Heart right ventricle (tissue), 16 donors: Measurements from ENCODE around the gene DCTD. TPM values are rescaled to one million over a fixed set of nuclear protein-coding genes. Genes with fewer than 3 reads are reported as not detected.

Source experiments
- ATAC-seq, 8 donors: fragments of 200-7000 bp; cut with Tn5 transposase; one replicate each; pipeline ENCODE4 v1.9.1; 2020; ENCODE audit warnings: mild to moderate bottlenecking in 8 of 8, moderate library complexity in 8 of 8, moderate number of reproducible peaks in 1 of 8
- DNase-seq, 2 donors: peaks; one replicate each; pipeline ENCODE4 v3.0.0-alpha.2; 2020
- H3K27ac ChIP-seq, 10 donors: fragments of 200-600 bp; sonication (generic) in 2 of 10; one replicate each; pipeline versions ENCODE4 v1.5.0 to v1.8.0; 2020 to 2022; ENCODE audit warnings: mild to moderate bottlenecking in 3 of 10
- H3K27me3 ChIP-seq, 7 donors: fragments of 200-600 bp; one replicate each; pipeline ENCODE4 v1.8.0; 2021 to 2022; ENCODE audit warnings: mild to moderate bottlenecking in 2 of 7
- H3K36me3 ChIP-seq, 9 donors: fragments of 200-600 bp; sonication (generic) in 1 of 9; one replicate each; pipeline versions ENCODE4 v1.5.0 to v1.8.0; 2020 to 2022; ENCODE audit warnings: mild to moderate bottlenecking in 2 of 9
- H3K4me1 ChIP-seq, 9 donors: fragments of 200-600 bp; sonication (generic) in 1 of 9; one replicate each; pipeline versions ENCODE4 v1.5.0 to v1.8.0; 2020 to 2022; ENCODE audit warnings: mild to moderate bottlenecking in 4 of 9
- H3K4me3 ChIP-seq, 10 donors: fragments of 200-600 bp; sonication (generic) in 2 of 10; one replicate each; pipeline versions ENCODE4 v1.5.0 to v1.8.0; 2020 to 2022; ENCODE audit warnings: mild to moderate bottlenecking in 7 of 10, moderate library complexity in 2 of 10
- H3K9me3 ChIP-seq, 11 donors: fragments of 200-600 bp in 10 of 11; sonication (generic) in 2 of 11; one replicate each; pipeline versions ENCODE4 v1.5.0 to v1.8.0; 2013 to 2022; ENCODE audit warnings: mild to moderate bottlenecking in 2 of 11, control low read depth in 1 of 11, moderate library complexity in 1 of 11
- WGBS, 2 donors: extraction: QIAGEN DNeasy Blood & Tissue Kit; methylation state at CpG; one replicate each; pipeline ENCODE4 v1.1.7; 2013; ENCODE audit warnings: inconsistent platforms in 1 of 2; 5-methylcytosine and 5-hydroxymethylcytosine counted together
- intact Hi-C, 10 donors: fragments of 100-400 bp; cut with DNase I; formaldehyde crosslinking; loops; one replicate each; pipeline versions ENCODE4 v1.11.1 to v1.14.2; 2022
- polyA plus RNA-seq, 2 donors: library from polyadenylated mRNA; stranded (reverse); fragments of 200-250 nt; gene quantifications; one replicate each; pipeline ENCODE4 v1.2.3, GENCODE V29; 2013
- total RNA-seq, 10 donors: library from RNA; stranded (reverse); fragmentation: NEBNext Ultra II Directional in 3 of 10; extraction: Animal tissue kit (Norgen Biotek cat#: 25700) in 3 of 10; gene quantifications; one replicate each; pipeline versions ENCODE4 v1.2.1 to v1.2.4, GENCODE V29; 2021 to 2023
- TF ChIP-seq, protein P1 (sequence below), 9 donors: fragments of 200-600 bp; sonication (generic) in 2 of 9; IDR thresholded peaks; one replicate each; pipeline versions ENCODE4 v1.5.0 to v1.8.0; 2021 to 2022; ENCODE audit warnings: antibody characterized with exemption in 9 of 9, mild to moderate bottlenecking in 5 of 9, moderate library complexity in 1 of 9
- donor health status: Arrhythmogenic right ventricular cardiomyopathy.
- donor health status: ischemic (EF 13 %, LVEDD 7.1; RV severe dilation, severe dysfunction).
- donor health status: healthy with polysubstance abuse.
- donor health status: DM: no; HTN: yes; CAD: no.
- donor health status: DM: no; HTN: no; CAD: no.
- donor health status: ischemic (EF 25% LVEDD 6.9; RV normal size, moderate dysfunction).
- donor health status: ischemic (EF 25% LVEDD 5.7; RV mildly dilated, moderate dysfunction).
- donor health status: healthy.
- donor health status: DM: yes; HTN: yes; CAD: no.
- donor health status: Ischemic cardiomyopathy.
- donor health status: ischemic (EF 35%, LVEDD 5.7; RV mildly dilated, moderate dysfunction).
- donor health status: nonischemic (EF 11% LVEDD 7.7; RV severe dilation, severe dysfunction).
- donor health status: DM: yes; HTN: yes; CAD: no.
- donor health status: PGD.
- donor health status: ischemic (EF 29% LVEDD 5.4; RV normal size, mild dysfunction).
- donor health status: nonischemic (EF 23%, LVEDD 6.1; RV moderate dilation, normal function).

The DCTD gene
- total and polyA plus RNA-seq, 12 donors, result 16.8 to 53.1 (median 38.5) TPM

DNA sequence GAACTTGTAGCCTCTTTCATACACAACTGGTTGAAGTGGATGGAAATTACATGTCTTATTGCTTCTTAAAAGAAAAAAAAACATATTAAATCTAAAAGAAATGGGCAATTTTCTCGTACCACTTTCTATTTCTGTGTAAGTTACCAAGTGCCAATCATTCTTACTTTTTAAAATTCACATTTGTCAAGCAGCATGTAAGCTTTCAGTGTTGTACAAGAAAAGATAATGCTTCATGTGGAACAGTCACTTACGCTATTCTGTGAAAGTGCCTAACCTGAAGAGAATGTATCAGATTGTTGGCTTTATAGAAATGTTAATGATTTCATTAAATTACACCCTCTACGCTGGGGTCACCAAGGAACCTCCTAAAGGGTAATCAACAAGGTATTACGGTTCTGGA lies 4.4 kb upstream of the DCTD start:
- DNase-seq (no peak), ATAC-seq (no peak)
- no peak overlapping the region for H3K4me3 ChIP-seq
- no peaks in the 10 kb centered on the region for H3K9me3 ChIP-seq
- H3K36me3 ChIP-seq, result no peaks in the 10 kb centered on the region
- intact Hi-C loops, result no loop called here
- peaks cover 0 to 18% (median 6%) of the 10 kb centered on the region in 9 donors for H3K4me1 ChIP-seq
- WGBS, 2 donors, result 95% methylated on average over 4 of the region's 4 CpGs
- H3K27me3 ChIP-seq, result peaks cover 0 to 5% (median 2%) of the 10 kb centered on the region in 7 donors
- TF ChIP-seq, protein P1, sequence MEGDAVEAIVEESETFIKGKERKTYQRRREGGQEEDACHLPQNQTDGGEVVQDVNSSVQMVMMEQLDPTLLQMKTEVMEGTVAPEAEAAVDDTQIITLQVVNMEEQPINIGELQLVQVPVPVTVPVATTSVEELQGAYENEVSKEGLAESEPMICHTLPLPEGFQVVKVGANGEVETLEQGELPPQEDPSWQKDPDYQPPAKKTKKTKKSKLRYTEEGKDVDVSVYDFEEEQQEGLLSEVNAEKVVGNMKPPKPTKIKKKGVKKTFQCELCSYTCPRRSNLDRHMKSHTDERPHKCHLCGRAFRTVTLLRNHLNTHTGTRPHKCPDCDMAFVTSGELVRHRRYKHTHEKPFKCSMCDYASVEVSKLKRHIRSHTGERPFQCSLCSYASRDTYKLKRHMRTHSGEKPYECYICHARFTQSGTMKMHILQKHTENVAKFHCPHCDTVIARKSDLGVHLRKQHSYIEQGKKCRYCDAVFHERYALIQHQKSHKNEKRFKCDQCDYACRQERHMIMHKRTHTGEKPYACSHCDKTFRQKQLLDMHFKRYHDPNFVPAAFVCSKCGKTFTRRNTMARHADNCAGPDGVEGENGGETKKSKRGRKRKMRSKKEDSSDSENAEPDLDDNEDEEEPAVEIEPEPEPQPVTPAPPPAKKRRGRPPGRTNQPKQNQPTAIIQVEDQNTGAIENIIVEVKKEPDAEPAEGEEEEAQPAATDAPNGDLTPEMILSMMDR (IDR thresholded peaks at IDR 0.05), result no peak
- H3K27ac ChIP-seq, result no peak overlapping the region

DNA sequence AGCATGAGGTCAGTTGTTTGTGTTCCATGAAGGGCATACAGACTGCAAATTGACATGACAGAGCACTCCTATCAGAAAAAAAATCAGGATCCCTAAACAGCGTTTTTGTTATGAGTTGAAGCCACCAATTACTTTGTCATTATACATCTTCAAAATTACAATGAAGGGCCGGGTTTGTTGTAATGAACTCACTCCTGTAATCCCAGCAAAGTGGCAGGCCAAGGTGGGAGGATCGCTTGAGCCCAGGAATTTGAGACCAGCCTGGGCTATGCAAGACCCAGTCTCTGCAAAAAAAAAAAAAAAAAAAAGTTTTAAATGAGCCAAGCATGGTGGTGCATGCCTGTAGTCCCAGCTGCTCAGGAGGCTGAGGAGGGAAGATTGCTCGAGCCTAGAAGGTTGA lies 3.5 kb upstream of the DCTD start:
- ATAC-seq, result no peak
- H3K36me3 ChIP-seq, result no peaks in the 10 kb centered on the region
- no peak overlapping the region for H3K27ac ChIP-seq
- H3K9me3 ChIP-seq, result no peaks in the 10 kb centered on the region
- DNase-seq, result no peak
- H3K27me3 ChIP-seq, result peaks cover 0 to 3% (median 0%) of the 10 kb centered on the region in 7 donors
- TF ChIP-seq, protein P1 (IDR thresholded peaks at IDR 0.05), result no peak
- H3K4me1 ChIP-seq, result peaks cover 0 to 25% (median 15%) of the 10 kb centered on the region in 9 donors
- H3K4me3 ChIP-seq, result no peak overlapping the region
- intact Hi-C loops, result no loop called here
- whole genome bisulfite sequencing, 2 donors, result 90 to 93% methylated on average over 4 of the region's 4 CpGs

DNA sequence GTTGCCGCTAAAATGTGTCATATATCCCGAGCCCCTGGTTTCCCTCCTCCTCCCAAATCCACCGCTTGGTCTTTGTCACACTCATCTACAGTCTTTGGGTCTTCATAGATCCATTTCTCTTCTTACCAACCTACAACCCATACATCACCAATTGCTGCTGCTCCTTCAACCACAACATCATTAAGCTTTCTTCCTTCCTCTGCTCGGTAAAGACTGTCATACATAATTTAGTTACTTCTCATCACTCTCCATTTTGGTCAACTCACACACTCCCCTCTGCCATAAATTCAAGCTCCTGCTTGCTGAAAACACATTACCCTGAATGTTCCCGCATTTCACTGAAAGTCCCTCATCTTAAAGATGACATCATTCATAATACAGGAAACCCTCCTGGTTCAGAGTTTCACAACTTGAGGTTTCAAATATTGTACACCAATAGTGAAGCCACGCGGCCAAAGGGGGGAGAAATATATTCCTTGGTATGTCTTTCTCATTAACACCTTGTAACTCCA lies 1.7 kb upstream of the DCTD start:
- DNase-seq (no peak), ATAC-seq (no peak)
- Histone ChIP-seq H3K27ac (peak overlapping the region in 1 of 10 donors; percentile 95), H3K9me3 (no peaks in the 10 kb centered on the region), H3K36me3 (peaks cover 0 to 18% (median 14%) of the 10 kb centered on the region in 9 donors), H3K4me1 (peaks cover 0 to 25% (median 15%) of the 10 kb centered on the region in 9 donors), H3K4me3 (no peak overlapping the region), H3K27me3 (peaks cover 0 to 2% (median 0%) of the 10 kb centered on the region in 7 donors)
- WGBS, 2 donors, result 87 to 93% methylated on average over 7 of the region's 7 CpGs
- TF ChIP-seq, protein P1 (IDR thresholded peaks at IDR 0.05), result no peak
- intact Hi-C loops, result loop anchor here in 1 of 10 donors (10.0 kb wide), 1 partner anchor 444 kb away; no protein-coding TSS in a partner anchor

DNA sequence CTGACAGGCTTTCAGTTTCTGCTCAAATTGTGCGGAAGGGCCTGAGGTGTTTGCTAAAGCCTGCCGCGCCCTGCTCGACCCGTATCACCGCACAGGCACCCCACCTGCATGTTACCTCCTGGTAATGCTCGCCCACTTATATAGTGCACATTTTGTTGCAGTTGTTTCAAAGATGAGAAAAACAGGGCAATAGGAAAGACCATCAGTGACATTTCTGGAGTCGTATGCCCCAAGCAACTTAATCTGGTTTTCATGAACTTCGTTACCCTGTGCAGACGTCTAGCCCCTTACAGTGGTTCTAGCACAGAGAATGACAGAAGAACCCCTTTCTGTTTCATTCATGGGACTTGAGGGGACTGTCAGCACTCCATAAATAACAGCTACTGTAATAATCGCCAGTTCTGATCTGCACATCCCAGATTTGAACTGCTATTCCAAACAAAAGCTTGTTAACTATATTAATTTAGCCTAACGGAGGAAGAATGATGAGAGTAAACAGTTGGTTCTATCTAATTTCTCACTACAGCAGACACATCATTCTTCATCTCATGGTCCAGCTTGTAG lies 940 bp upstream of the DCTD start:
- TF ChIP-seq, protein P1 (IDR thresholded peaks at IDR 0.05), result no peak
- Histone ChIP-seq H3K4me1 (peaks cover 0 to 25% (median 15%) of the 10 kb centered on the region in 9 donors), H3K36me3 (peaks cover 0 to 25% (median 19%) of the 10 kb centered on the region in 9 donors), H3K27me3 (peaks cover 0 to 2% (median 0%) of the 10 kb centered on the region in 7 donors), H3K9me3 (no peaks in the 10 kb centered on the region), H3K4me3 (peak overlapping the region; percentile 71 to 99 (median 82)), H3K27ac (peak overlapping the region; percentile 79 to 98 (median 97))
- WGBS, 2 donors, result 14 to 15% methylated on average over 12 of the region's 12 CpGs
- intact Hi-C loops, result loop anchor here in 1 of 10 donors (10.0 kb wide), 1 partner anchor 443 kb away; no protein-coding TSS in a partner anchor
- ATAC-seq, result no peak
- no peak for DNase-seq
